NT2/D1 (cell line): ENCODE data around the gene SEMA3A.

Experiments used
- SUZ12 ChIP-seq: IDR thresholded peaks from 2 replicates; pipeline ENCODE4 v1.6.1; 2011; ENCODE audit not compliant: insufficient read length, insufficient read depth; ENCODE audit errors: extremely low read depth
- YY1 ChIP-seq: IDR thresholded peaks from 2 replicates; pipeline ENCODE4 v1.6.1; 2011; ENCODE audit not compliant: insufficient read length, insufficient read depth
- ZNF274 ChIP-seq: IDR thresholded peaks from 2 replicates; pipeline ENCODE4 v1.6.1; 2011; ENCODE audit warnings: mild to moderate bottlenecking, low read depth, low read length

DNA sequence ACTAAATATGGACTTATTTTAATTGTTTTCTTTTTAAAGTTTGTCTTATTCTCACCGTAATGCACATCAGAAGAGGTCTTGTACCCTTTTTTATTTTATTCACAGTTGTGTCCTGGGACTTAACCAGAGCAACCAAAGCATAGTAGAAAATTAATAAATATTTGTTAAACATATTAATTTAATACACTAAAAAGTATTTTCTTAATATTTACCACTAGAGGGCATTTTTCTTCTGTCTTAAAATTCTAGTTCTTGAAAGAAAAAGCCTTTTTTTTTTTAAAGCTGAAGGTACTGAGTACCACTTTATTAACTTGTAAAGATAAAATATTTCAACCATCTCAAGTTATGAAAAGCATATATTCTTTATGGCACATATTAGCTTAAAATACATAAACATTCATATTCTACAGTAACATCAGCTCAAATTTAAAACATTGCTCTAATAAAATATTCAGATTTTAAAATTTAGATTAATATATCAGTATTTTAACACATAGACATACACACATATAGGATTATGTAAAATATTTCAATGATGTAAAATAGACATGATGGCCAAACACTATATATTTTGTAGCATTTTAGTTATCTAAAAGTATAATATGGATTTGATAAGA lies 260.4 kb downstream of the SEMA3A start:
- TF ChIP-seq SUZ12 (no peak), YY1 (no peak), ZNF274 (no peak)
